ENCODE results near the gene CADPS2.

DNA sequence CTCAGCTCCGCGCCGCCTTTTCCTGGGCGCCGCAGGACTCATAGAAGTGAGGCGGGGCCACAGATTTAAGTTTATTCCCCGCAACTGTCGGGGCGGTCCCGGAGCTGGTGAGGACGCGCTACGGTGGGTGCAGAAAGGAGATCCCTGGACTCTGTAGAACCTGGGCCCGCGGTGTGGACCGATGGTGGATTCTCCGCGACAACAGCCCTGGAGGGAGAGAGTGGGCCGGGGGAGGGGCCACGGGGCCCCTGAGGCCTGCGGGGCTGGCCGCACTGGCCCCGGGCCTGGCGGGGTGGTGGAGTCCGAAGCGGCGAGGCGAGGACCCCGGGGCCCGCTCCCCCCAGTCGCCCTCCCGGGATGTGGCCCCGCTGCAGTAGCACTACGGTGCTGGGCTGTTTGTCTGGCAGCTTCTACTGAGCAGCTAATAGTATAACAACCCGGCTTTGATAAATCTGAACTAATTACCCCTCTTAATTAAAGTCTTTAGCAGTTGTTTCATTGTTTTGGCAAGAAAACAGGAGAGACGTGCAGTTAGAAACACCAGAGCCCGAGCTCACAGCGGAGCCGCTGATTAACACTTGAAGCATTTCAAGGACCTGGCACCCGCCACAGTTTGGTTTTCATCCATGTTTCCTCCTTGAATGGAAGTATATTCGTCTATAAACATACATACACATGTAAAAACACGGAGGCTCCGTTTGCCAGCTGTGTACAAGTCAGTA, 585.9 kb downstream of the CADPS2 start:
- TF ChIP-seq CTCF (IDR thresholded peaks at IDR 0.05), result no peak
- TF ChIP-seq POLR2A (IDR thresholded peaks at IDR 0.05), result no peak
